GM13977 (cell line): ENCODE results near the gene UBR1.
"Not testable (repeated sequence)": the region's sequence is repeated elsewhere in the genome, so short reads cannot be mapped to it uniquely, and the experiment has no call there.

Experiments used
- DNase-seq: peaks from one replicate; pipeline ENCODE4 v3.0.0; 2012; ENCODE audit warnings: low spot score
- in situ Hi-C: fragments of 300-500 bp; cut with MboI; formaldehyde crosslinking; loops from one replicate; pipeline ENCODE4 v1.12.0; 2022; ENCODE audit warnings: low sequenced_read_pairs, low pct_unique_long_range_greater_than_20kb, mixed read lengths, inconsistent platforms; ENCODE audit not compliant: unreplicated experiment
- TF ChIP-seq, protein P1 (sequence below): IDR thresholded peaks from 2 replicates; pipeline ENCODE4 v1.5.1; 2012; ENCODE audit warnings: mild to moderate bottlenecking, control low read depth; ENCODE audit not compliant: insufficient read depth; ENCODE audit errors: extremely low read depth, missing control alignments

UBR1 gene

DNA sequence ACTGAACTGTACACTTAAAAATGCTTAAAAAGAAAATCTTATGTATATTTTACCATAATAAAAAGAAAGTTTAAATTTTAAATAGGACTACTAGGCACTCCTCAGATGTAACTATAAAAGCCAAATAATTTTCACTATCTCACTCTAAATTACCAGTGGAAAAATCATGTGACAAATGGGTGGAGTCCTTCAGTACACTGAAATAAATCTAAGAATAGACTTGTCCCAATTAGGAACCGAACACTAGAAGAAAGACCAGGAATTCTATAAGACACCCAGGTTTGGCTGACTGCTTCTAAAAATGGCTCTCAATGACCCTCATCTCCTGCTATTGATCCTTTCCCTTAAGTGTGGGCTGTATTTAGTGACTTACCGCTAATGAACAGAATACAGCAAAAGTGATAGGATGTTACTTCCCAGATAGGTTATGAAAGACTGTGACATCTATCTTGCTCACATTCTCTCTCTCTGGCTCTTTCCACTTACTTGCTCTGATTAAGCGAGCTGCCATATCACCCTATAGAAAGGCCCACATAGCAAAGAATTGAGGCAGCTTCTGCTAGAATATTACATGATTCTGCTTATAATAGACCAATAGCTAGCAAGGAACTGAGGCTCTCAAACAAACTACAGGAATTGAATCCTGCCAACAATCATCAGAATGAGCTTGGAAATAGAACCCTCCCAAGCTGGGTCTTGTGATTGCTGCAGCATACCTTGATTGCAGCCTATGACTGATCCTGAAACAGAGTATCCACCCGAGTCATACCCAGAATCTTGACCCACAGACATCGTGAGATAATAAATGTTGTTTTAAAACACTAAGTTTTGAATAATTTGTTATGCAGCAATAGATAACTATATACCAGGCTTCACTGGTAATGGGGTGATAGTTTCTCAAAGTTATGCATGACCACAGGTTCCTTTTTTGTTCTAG, 202.2 kb downstream of the UBR1 start:
- DNase-seq, result no peak
- TF ChIP-seq, protein P1, sequence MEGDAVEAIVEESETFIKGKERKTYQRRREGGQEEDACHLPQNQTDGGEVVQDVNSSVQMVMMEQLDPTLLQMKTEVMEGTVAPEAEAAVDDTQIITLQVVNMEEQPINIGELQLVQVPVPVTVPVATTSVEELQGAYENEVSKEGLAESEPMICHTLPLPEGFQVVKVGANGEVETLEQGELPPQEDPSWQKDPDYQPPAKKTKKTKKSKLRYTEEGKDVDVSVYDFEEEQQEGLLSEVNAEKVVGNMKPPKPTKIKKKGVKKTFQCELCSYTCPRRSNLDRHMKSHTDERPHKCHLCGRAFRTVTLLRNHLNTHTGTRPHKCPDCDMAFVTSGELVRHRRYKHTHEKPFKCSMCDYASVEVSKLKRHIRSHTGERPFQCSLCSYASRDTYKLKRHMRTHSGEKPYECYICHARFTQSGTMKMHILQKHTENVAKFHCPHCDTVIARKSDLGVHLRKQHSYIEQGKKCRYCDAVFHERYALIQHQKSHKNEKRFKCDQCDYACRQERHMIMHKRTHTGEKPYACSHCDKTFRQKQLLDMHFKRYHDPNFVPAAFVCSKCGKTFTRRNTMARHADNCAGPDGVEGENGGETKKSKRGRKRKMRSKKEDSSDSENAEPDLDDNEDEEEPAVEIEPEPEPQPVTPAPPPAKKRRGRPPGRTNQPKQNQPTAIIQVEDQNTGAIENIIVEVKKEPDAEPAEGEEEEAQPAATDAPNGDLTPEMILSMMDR, result no peak
- in situ Hi-C loops, result no loop called here

DNA sequence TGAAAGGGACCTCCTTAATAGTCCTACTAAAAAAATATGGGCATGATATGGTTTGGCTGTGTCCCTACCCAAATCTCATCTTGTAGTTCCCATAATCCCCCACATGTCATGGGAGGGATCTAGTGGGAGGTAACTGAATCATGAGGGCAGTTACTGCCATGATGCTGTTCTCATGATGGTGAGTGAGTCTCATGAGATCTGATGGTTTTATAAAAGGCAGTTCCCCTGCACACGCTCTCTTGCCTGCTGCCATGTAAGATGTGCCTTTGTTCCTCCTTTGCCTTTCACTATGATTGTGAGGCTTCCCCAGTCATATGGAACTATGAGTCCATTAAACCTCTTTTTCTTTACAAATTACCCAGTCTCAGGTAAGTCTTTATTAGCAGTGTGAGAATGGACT, 211.9 kb downstream of the UBR1 start:
- in situ Hi-C loops, DNase-seq: not testable (repeated sequence)
